A549 treated with DMSO at 1 μM for 4 hours (cell line): ENCODE results near the gene MOV10L1. TPM values are rescaled to one million over a fixed set of nuclear protein-coding genes. Genes with fewer than 3 reads are reported as not detected.

Experiments
- total RNA-seq: library from RNA; stranded (reverse); fragments of 200-300 nt; extraction: Qiagen RNA extraction; gene quantifications from 5 replicates; pipeline ENCODE4 v1.2.3, GENCODE V29; 2022; ENCODE audit warnings: low read depth

Gene MOV10L1
- total RNA-seq = not detected in 5 replicates

DNA sequence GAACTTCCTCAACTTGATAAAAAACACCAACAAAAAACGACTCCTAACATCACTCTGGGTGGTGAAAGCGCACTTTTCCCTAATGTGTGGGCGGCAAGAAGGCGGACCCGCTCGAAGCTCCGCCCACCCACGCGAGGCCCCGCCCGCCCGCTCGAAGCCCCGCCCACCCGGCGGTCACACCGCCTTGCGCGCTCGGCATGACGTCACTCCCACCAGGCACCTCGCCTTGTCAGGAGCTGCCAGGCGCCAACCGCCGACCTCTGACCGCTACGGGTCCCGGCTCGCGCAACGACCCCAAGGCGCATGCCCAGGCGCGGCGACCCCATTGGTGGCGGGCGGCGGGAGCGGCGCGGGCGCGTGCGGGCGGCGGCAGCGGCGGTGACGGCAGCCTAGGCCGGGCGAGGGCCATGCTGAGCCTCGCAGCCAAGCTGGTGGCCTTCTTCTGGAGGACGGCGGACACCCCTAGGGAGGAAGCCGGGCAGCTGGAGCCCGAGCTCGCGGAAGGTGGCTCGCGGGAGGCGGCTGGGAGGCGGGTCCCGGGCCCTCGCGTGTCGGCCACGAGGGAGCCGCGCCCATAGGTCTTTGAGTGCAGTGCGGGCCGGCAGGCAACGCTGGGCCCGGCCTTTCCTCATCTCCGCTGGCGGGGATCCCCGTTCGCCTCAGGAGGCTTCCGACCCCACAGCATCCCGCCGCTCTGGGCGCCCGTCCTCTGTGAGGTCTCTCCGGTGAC lies at the start of gene MOV10L1:
Gene MOV10L1, plus strand, starts transcription at position 325 of the 730 bp plus-strand sequence. Its CDS starts 83 bp downstream, at position 408.

GRCh38 chr22:50058061-50058905 lies 31.5 kb upstream of the MOV10L1 start, which contains the start of gene TTLL8:
TSS of gene TTLL8 (minus strand) at chr22:50058298.

DNA sequence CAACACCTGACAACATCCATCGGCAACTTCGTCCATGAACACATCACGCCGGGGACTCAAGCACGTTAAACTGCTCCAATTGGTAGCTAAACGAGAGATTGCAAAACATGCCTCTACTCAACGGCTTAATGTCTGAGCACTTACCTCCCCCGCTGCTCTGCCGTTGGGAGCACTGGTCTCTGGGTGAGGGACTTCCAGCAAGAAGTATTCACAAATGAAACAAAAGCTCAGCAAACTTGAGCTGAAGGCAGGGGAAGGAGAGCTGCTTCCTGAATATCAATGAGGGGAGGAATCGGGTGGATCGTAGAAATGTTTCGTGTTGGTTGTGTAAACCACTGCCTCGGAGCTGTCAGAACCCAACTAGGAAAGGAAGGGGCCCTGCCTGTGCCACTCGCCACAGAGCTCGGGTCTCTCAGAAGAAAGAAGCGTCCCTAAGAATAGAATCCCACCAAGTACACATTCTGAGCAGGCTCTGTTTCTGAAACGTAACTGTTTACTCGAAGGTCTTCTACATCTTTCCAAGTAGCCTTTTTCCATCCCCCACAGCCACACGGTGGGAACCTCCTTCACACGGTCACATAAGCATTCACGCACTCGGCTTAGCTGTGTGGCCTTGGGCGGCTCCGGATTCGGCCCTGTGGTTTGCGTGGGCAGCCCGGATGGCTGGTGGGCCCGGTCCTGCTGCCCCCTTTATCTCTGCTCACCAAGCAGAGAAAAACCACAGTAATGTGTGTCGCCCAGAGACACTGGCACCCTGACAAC lies 4.4 kb upstream of the MOV10L1 start, which contains the start of gene MLC1:
Gene MLC1, minus strand, starts transcription at position 216 of the 762 bp plus-strand sequence. CDS start 524 bp downstream, outside the sequence.

DNA sequence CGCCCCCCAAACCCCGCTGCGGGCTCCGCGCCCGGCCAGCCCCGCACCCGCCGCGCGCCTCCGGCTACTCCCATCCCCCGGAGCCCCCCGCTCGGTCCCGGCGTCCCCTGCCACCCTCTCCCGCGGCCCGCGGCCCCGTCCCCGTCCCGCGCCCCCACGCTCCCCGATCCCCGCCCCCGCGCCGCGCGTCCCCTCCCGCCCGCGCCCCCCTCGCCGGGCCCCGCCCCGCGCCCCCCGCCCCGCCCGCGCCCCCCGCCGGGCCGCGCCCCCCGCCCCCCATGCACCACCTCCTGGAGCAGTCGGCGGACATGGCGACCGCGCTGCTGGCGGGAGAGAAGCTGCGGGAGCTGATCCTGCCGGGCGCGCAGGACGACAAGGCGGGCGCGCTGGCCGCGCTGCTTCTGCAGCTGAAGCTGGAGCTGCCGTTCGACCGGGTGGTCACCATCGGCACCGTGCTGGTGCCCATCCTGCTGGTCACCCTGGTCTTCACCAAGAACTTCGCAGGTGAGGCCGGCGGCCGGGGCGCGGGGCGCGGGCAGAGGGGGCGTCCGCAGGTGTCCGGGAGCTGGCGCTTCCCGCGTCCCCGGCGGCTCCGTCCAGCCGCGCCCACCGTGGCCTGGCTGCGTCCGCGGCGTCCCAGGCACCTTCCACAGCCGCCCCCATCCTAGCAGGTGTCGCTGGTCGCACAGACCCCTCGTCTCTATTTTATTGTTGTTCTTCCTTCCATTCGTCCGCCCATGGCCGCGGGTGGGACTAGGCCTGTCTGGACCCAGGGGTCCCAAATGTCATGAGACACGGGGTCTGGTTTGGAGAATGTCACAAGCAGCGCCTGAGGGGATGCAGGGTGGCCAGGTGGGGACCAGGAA lies 80.9 kb downstream of the MOV10L1 start, which contains the start of gene PANX2:
Gene PANX2, plus strand, starts transcription at position 279 of the 866 bp plus-strand sequence. Its CDS starts 0 bp downstream, at position 279.

DNA sequence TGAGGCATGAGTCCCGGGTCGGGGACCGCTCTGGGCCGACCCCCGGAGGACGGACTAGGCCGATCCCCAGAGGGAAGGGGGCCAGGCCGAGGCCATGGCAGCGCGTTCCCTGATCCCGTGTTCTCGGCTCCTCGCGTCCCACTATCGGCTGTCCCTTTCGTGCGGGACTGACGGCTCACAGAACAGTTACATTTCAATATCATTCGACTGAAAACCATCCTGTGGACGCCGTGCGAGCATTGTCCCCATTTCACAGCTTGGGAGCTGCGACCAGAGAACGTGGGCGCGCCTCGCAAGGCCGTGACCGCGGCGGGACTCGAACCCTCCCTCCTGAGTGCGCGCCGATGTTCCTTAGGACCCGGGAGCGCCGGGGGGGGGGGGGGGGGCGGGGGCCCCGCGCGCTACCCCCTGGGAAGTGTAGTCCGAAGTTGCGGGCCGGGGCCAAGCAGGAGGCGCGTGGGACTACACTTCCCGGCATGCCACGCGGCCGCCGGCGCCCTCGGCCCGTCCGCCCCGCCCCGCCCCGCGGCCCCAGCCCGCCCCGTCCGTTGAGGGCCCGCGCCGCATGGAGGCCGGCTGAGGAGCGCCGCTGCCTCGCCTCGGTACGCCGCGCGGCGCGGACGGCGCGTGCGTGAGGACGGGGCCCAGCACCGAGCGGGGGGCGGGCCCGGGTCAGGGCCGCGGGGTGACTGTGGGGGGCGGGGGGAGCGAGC lies 95.7 kb downstream of the MOV10L1 start, which contains the start of gene TRABD:
Gene TRABD, plus strand, starts transcription at position 539 of the 713 bp plus-strand sequence. CDS start 7,148 bp downstream, outside the sequence.

DNA sequence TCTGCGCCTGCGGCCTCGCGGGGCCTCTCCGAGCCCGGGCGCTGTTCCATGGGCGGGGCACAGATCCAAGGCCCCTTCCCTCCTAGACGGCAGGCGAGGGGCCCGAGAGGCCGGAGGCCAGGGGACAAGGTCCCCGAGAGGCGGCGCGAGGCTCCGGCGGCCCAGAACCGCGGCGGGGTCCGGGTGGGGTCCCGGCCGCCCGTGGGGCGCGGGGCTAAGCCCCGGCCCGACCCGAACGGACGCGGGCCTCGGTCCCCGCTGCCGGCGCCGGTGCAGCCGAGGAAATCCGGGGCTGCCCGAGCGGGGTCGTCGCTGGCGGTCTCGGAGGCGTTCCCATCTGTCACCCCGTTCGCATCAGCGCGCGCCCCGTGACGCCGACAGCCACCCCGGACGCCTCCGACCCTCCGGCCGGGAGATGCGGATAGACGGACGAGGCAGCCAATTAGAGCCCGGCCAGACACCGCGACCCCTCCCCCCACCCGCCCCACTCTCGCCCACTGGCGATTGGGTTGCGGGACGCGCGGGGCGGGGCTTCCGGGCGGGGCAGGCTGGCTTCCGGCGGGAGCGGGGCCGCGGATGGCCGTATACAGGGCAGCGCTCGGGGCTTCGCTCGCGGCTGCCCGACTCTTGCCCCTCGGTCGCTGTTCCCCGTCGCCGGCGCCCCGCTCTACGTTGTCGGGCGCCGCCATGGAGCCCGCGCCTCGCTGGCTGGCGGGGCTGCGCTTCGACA lies 110.8 kb downstream of the MOV10L1 start, which contains the start of gene SELENOO:
Gene SELENOO, plus strand, starts transcription at position 551 of the 730 bp plus-strand sequence. Its CDS starts 26 bp downstream, at position 577.

Other genes with a start within 250 kb of the MOV10L1 start
- 10.9 to 13.7 TPM (median 12.9 TPM) in 5 replicates for gene ZBED4, start 236.2 kb upstream of the MOV10L1 start, total RNA-seq
- gene ALG12, start 171.6 kb upstream of the MOV10L1 start, total RNA-seq = 6.9 to 13.6 TPM (median 10.7 TPM) in 5 replicates
- gene CRELD2, start 171.4 kb upstream of the MOV10L1 start, total RNA-seq = 21.4 to 29.9 TPM (median 24.6 TPM) in 5 replicates
- 25.4 to 36.8 TPM (median 29.6 TPM) in 5 replicates for gene PIM3, start 129.2 kb upstream of the MOV10L1 start, total RNA-seq
- 0.03 to 0.04 TPM (median 0.03 TPM) in 3 of 5 replicates, not detected in the others for gene IL17REL, start 77.2 kb upstream of the MOV10L1 start, total RNA-seq
- not detected in 5 replicates for gene TTLL8, start 31.7 kb upstream of the MOV10L1 start, total RNA-seq
- 0.03 to 0.09 TPM (median 0.04 TPM) in 3 of 5 replicates, not detected in the others for gene MLC1, start 4.6 kb upstream of the MOV10L1 start, total RNA-seq
- 5.8 to 7.5 TPM (median 6.3 TPM) in 5 replicates for gene PANX2, start 80.7 kb downstream of the MOV10L1 start, total RNA-seq
- 23.1 to 37.1 TPM (median 32.9 TPM) in 5 replicates for gene TRABD, start 95.9 kb downstream of the MOV10L1 start, total RNA-seq
- gene SELENOO, start 111.0 kb downstream of the MOV10L1 start, total RNA-seq = 13.4 to 19.2 TPM (median 17.3 TPM) in 5 replicates
- 5.8 to 11.4 TPM (median 11.1 TPM) in 5 replicates for gene TUBGCP6, start 155.0 kb downstream of the MOV10L1 start, total RNA-seq
- 8.7 to 14.6 TPM (median 11.5 TPM) in 5 replicates for gene HDAC10, start 161.3 kb downstream of the MOV10L1 start, total RNA-seq
- 18.6 to 25.1 TPM (median 24.1 TPM) in 5 replicates for gene MAPK12, start 171.7 kb downstream of the MOV10L1 start, total RNA-seq
- 4.8 to 7.2 TPM (median 6.6 TPM) in 5 replicates for gene MAPK11, start 180.4 kb downstream of the MOV10L1 start, total RNA-seq
- 94.9 to 120 TPM (median 119 TPM) in 5 replicates for gene PLXNB2, start 217.6 kb downstream of the MOV10L1 start, total RNA-seq
- 1.9 to 3.2 TPM (median 3.0 TPM) in 5 replicates for gene DENND6B, start 237.0 kb downstream of the MOV10L1 start, total RNA-seq